Keratinocyte (primary cell): ENCODE data around the gene DEXI.

Experiments used
- CTCF ChIP-seq, 3 experiments: IDR thresholded peaks in 1 of 3; conservative IDR thresholded peaks in 1 of 3; optimal IDR thresholded peaks in 1 of 3; 2 replicates in 2 of 3; 3 replicates in 1 of 3; pipeline versions ENCODE3 to v1.5.1; 2011; ENCODE audit warnings: low read length in 3 of 3, mild to moderate bottlenecking in 3 of 3, moderate library complexity in 2 of 3, control low read depth in 1 of 3, inconsistent platforms in 1 of 3; ENCODE audit not compliant: insufficient read depth in 2 of 3; ENCODE audit errors: extremely low read depth in 1 of 3
- EZH2 ChIP-seq: IDR thresholded peaks from one replicate; pipeline ENCODE4 v1.6.1; 2012; ENCODE audit warnings: inconsistent platforms, mild to moderate bottlenecking, low read length, moderate library complexity

DNA sequence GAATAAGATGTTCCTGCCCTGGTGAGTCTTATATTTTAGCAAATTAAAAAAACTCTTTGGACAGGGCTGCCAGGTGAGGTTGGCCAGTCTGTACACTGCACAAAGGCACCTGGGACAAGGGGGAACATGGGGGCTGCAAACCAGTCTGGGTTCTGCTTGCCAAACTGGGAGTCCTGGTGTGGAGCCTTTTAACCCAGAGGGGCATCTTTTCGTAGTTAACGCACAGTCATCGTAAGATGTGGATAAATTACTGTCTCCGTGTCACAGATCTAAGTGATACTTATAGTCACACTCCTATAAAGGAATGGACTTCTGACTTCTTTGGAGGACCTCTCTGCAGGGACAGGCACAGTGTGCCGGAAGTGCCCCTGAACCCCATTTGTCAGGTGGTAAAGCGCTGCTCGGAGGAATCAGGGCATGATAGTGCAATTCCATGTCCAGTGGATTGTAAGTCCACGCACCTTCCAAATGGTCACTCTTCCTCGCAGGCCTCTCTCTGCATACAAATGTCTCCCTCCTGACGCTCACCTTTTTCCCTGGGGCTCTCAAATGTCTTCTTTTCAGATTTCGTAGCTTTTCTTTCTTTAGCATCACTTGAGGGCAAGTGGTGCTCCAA, 14.7 kb downstream of the DEXI start:
- TF ChIP-seq CTCF (optimal IDR thresholded peaks at IDR 0.05 in 1 of 3, IDR thresholded peaks at IDR 0.05 in 1 of 3, conservative IDR thresholded peaks at IDR 0.05 in 1 of 3; ENCODE audit: extremely low read depth in 1 of 3, insufficient read depth in 2 of 3, low read length in 3 of 3), result no peak
- no peak for TF ChIP-seq EZH2
